ENCODE data around the gene ACLY. TPM values are rescaled to one million over a fixed set of nuclear protein-coding genes. Genes with fewer than 3 reads are reported as not detected.
"Not testable (repeated sequence)": the region's sequence is repeated elsewhere in the genome, so short reads cannot be mapped to it uniquely, and the experiment has no call there.

ACLY gene
- total RNA-seq, 4 donors from 2014 or later = 30.0 to 108 (median 67.3) TPM

DNA sequence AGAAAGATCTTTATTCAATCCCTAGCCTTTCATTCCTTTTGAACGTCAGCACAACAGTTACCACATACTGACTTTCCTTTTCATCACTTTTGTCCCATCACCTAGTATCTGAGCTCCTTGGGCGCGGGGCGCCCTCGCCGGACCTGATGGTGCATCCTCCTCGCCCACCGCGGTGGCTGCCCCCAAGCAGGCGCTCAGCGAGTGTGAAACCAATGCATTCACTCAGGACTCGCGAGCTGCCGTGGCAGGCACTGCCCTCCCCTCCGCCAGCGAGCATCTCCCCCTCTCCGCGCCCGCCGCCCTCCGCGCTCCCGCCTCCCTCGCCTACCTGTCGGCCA, 54.3 kb downstream of the ACLY start:
- Histone ChIP-seq H3K4me1 (peaks cover 9 to 10% of the 10 kb centered on the region in 2 donors), H3K4me3 (peak overlapping the region; percentile 93 to 100), H3K9me3 (no peaks in the 10 kb centered on the region), H3K36me3 (no peaks in the 10 kb centered on the region), H3K27ac (peak overlapping the region; percentile 86 to 91), H3K27me3 (no peaks in the 10 kb centered on the region)
- DNase-seq = no peak
- intact Hi-C loops (cut with DNase I; ENCODE audit: low total_unique reads) = no loop called here
- TF ChIP-seq, protein P1, sequence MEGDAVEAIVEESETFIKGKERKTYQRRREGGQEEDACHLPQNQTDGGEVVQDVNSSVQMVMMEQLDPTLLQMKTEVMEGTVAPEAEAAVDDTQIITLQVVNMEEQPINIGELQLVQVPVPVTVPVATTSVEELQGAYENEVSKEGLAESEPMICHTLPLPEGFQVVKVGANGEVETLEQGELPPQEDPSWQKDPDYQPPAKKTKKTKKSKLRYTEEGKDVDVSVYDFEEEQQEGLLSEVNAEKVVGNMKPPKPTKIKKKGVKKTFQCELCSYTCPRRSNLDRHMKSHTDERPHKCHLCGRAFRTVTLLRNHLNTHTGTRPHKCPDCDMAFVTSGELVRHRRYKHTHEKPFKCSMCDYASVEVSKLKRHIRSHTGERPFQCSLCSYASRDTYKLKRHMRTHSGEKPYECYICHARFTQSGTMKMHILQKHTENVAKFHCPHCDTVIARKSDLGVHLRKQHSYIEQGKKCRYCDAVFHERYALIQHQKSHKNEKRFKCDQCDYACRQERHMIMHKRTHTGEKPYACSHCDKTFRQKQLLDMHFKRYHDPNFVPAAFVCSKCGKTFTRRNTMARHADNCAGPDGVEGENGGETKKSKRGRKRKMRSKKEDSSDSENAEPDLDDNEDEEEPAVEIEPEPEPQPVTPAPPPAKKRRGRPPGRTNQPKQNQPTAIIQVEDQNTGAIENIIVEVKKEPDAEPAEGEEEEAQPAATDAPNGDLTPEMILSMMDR (IDR thresholded peaks at IDR 0.05) = no peak
- TF ChIP-seq POLR2A (IDR thresholded peaks at IDR 0.05) = no peak

DNA sequence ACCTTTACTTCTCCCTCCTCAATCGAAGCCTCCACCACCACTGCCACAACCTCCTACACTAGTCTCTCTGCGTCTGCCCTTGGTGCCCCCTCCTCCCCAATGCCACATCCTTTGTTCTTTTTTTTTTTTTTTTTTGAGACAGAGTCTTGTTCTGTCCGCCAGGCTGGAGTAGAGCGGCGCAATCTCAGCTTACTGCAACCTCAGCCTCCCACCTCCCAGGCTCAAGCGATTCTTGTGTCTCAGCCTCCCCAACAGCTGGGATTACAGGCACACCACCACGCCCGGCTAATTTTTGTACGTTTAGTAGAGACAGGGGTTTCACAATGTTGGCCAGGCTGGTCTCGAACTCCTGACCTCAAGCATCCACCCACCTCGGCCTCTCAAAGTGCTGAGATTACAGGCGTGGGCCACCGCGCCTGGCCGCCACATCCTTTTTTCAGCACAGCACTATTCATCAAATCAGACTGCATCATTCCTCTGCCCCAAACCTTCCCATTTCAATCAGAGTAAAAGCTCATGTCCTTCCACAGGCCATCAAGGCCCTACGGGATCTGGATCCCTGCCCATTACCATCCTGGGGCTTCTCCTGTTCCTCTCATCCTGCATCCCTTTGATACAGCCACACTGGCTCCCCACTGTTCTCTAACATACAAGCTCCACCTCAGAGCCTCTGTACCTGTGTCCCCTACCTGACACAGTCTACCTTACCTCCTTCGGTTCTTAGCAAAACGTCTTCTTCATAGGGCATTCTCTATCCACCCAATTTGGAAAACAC, 55.5 kb downstream of the ACLY start:
- TF ChIP-seq, protein P1 (IDR thresholded peaks at IDR 0.05) = no peak
- no peaks in the 10 kb centered on the region for H3K9me3 ChIP-seq
- H3K4me3 ChIP-seq = peak overlapping the region; percentile 93 to 100
- peaks cover 9 to 10% of the 10 kb centered on the region in 2 donors for H3K4me1 ChIP-seq
- H3K27me3 ChIP-seq = no peaks in the 10 kb centered on the region
- DNase-seq = no peak
- intact Hi-C loops (cut with DNase I; ENCODE audit: low total_unique reads) = no loop called here
- no peaks in the 10 kb centered on the region for H3K36me3 ChIP-seq
- H3K27ac ChIP-seq = no peak overlapping the region

DNA sequence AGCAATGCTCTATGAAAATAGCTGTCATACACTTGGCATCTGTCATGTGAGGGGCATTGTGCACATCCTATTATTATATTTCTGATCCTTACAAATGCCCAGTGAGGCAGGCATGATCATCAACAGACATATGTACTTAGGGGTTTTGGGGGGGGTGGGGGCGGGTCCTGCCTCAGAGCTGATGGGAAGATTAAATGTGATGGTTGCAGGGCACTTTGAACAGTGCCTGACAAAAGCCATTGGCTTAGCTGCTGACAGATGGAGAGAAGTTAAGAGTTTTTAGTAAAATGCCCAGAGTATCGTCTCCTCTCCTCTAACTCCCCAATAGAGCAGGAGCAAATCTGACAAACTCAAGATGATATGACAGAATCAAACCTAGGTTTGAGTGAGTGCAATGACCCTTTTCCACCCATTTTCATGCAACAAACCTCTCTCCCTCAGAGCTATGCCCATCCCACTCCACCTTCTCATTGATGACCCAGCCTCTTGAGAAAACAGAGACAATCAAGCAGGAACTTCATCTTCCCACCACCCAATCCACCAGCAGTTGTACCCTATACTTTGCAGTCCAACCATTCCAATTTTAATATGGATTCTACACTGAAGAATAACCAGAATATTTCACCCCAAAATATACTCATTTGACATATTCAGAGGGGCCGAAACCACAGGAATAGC, 58.4 kb downstream of the ACLY start:
- no peak overlapping the region for H3K27ac ChIP-seq
- intact Hi-C loops (cut with DNase I; ENCODE audit: low total_unique reads) = no loop called here
- H3K9me3 ChIP-seq = no peaks in the 10 kb centered on the region
- no peak overlapping the region for H3K4me3 ChIP-seq
- H3K4me1 ChIP-seq = peaks cover 9 to 10% of the 10 kb centered on the region in 2 donors
- no peaks in the 10 kb centered on the region for H3K27me3 ChIP-seq
- TF ChIP-seq POLR2A (IDR thresholded peaks at IDR 0.05) = no peak
- TF ChIP-seq, protein P1 (IDR thresholded peaks at IDR 0.05) = no peak
- H3K36me3 ChIP-seq = no peaks in the 10 kb centered on the region
- DNase-seq = no peak

DNA sequence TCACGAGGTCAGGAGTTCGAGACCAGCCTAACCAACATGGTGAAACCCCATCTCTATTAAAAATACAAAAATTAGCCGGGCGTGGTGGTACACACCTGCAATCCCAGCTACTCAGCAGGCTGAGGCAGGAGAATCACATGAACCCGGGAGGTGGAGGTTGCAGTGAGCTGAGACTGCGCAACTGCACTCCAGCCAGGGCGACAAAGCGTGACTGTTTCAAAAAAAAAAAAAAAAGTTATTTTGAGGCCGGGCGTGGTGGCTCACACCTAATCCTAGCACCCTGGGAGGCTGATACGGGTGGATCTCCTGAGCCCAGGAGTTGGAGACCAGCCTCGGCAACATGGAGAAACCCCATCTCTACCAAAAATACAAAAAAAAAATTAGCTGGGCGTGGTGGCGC, 67.4 kb downstream of the ACLY start:
- H3K9me3 ChIP-seq; DNase-seq; H3K4me3 ChIP-seq; H3K36me3 ChIP-seq; intact Hi-C loops (cut with DNase I; ENCODE audit: low total_unique reads); H3K27ac ChIP-seq; H3K27me3 ChIP-seq; H3K4me1 ChIP-seq: not testable (repeated sequence)

DNA sequence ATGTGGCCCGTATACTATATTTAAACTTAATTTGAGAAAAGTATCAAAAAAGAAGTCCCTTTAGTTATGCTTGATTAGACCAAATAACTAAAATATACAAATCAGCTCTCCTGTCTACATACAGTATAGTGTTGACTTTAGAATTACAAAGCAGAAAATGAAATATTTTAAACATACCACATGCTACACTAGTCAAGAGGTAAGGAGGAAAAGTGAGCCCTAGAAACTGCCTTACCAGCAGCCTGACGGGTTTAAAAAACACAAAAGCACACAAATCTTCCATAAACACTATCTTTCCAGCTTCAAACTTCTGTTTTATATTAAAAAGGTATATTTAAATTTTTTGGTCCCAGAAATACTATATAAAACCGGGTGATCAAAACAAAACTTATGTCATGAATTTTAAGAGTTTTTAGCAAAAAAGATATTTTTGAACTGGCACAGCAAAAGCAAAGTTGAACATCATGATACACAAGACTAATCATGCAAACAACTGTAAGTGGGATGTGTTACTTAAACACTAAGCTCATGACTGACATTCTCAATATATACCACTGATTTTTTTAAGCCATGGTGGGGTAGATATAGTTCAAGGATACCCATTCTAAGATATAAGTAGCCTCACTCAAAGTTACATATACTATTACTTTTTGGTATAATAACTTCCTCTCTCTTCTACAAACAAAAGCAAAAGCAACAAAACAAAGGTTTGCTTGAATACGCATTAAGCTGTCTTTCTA, 69.3 kb downstream of the ACLY start:
- TF ChIP-seq, protein P1 (IDR thresholded peaks at IDR 0.05) = no peak
- no peak for TF ChIP-seq POLR2A (IDR thresholded peaks at IDR 0.05)
- Histone ChIP-seq H3K36me3 (no peaks in the 10 kb centered on the region), H3K27me3 (no peaks in the 10 kb centered on the region), H3K4me1 (peaks cover 0 to 4% of the 10 kb centered on the region in 2 donors), H3K4me3 (no peak overlapping the region), H3K9me3 (no peaks in the 10 kb centered on the region), H3K27ac (peak overlapping the region in 1 of 2 donors; percentile 44)
- intact Hi-C loops (cut with DNase I; ENCODE audit: low total_unique reads) = no loop called here
- DNase-seq = no peak
